Fibroblast of skin of left biceps (primary cell): ENCODE results near the gene SSC4D.
"Not testable (repeated sequence)": the region's sequence is repeated elsewhere in the genome, so short reads cannot be mapped to it uniquely, and the experiment has no call there.

Experiments
- DNase-seq, 2 experiments: peaks; one replicate each; pipeline ENCODE4 v3.0.0-alpha.2; 2013; ENCODE audit warnings: low read depth in 2 of 2

The SSC4D gene

DNA sequence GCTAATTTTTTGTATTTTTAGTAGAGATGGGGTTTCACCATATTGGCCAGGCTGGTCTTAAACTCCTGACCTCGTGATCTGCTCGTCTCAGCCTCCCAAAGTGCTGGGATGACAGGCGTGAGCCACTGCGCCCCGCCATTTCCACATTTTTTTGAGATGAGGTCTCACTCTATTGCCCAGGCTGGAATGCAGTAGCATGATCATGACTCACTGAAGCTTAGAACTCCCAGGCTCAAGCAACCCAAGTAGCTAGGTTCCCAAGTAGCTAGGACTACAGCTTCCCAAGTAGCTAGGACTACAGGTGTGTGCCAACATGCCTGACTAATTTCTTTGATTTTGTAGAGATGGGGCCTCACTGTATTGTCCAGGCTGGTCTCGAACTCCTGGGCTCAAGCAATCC is 11.6 kb upstream of the SSC4D start:
- peak; percentile 81 to 82 for DNase-seq

GRCh38 chr7:76417654-76418310 is 8.3 kb upstream of the SSC4D start:
- not testable (repeated sequence) for DNase-seq

GRCh38 chr7:76412249-76412648 is 2.8 kb upstream of the SSC4D start:
- no peak for DNase-seq

- no peak for DNase-seq
Measured at GRCh38 chr7:76411626-76412025, 2.1 kb upstream of the SSC4D start.

DNA sequence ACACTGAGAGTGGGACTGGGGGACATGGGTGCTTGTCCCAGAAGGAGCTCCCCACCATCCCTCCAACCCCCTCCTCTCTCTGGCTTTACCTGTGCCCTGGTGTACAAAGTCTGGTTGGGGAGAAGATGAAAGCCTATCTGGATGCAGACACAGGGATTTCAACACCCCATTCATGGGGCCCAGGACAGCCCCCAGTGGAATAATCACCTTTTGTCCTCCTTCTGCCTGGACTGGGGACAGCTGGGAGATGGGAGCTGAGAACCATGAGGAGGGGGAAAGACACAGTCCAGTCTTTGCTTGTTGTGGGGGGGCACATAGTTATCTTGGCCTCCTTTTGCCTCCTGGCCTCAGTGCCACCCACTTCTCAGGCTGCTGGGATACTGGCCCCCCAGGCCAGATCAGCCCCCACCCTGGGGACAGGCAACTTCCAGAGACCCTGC is 1.4 kb downstream of the SSC4D start:
- no peak for DNase-seq

GRCh38 chr7:76407718-76408117 is 1.8 kb downstream of the SSC4D start:
- no peak for DNase-seq

DNA sequence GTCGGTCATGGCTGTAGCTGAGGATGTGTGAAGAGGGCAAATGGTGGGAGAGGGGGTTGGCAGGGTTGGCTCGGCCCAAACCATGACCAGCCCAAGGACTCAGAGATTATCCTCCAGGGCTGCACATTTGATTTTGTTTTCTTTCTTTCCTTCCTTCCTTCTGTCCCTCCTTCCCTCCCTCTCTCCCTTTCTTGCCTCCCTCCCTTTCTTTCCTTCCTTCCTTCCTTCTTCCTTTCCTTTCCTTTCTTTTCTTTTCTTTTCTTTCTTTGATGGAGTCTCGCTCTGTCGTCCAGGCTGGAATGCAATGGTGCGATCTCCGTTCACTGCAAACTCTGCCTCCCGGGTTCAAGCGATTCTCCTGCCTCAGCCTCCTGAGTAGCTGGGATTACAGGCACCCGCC is 3.8 kb downstream of the SSC4D start:
- no peak for DNase-seq

DNA sequence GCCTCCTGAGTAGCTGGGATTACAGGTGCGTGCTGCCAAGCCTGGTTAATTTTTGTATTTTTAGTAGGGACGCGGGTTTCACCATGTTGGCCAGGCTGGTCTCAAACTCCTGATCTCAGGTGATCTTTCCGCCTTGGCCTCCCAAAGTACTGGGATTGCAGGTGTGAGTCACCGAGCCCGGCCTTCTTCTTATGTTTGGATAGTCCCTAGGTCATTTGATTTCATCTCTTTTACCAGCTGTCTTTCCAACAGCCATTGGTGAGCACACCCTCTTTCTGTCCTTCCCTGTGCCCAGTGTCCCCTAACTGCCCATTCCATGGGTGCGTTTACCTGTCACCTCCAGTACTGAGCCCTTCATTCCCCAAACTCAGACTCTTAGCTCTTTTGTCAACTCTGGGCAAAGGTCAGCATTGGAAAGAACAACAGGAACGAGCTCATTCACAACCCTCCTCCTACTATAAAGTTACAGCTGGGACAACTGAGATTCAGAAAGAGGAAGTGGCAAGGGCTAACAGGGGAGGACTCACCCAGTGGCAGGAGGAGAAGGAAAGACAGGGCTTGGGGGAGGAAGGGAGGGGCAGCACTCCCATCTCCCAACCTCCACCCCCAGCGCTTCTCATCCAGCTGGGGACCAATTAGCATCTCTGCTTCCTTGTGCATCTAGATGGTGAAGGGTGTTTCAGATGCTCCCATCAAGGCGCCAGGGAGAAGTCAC is 5.6 kb downstream of the SSC4D start:
- no peak for DNase-seq

- DNase-seq: not testable (repeated sequence)
Measured at GRCh38 chr7:76403097-76403496, 6.4 kb downstream of the SSC4D start.

DNA sequence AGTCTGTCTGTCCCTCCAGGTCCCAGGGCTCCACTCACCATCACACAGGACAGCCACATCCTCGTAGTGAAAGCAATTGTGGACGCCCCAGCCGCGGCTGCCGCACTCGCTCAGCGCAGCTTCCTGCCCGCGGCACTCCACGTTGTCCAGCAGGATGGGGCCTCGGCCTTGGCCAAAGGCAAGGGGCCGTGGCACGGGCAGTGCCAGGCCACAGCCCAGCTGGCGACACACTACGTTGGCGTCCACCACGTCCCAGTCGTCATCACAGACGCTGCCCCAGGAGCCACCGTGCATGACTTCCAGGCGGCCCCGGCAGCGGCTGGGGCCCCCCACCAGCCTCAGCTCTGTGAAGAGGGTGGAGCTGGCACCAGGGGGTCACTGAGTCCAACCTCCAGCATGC is 9.2 kb downstream of the SSC4D start:
- no peak for DNase-seq

DNA sequence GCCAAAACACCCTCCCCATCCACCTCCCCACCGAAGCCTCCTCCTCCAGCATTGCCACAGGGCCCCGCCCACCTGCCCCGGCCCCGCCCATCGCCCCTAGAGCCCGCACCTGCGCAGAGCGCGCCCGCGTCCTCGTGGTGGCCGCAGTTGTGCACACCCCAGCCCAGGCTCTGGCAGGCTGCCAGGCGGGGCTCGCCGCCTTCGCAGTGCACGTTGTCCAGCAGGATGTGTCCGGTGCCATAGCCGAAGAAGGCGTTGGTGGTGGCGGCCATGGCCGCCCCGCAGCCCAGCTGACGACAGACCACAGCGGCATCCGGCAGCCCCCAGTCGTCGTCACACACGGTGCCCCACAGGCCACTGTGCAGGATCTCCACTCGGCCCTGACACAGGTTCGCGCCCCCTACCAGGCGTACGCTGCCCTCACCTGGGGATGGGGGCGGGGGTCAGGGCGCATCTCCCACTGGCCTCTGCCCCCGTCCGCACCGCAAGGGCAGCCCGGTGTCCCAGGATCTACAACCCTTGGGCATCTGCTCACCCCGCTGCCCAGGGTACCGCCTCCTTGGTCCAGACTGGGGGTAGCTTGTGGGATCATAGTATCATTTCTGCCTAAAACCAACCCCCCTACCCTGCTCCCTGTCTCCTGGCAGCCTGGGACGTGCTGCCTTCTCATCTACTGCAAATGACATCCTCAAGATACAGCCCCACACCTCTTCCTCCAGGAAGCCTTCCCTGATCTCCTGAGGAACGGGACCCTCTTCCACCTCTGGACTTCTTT is 11.9 kb downstream of the SSC4D start:
- no peak for DNase-seq

GRCh38 chr7:76396864-76397263 is 12.6 kb downstream of the SSC4D start:
- no peak for DNase-seq

GRCh38 chr7:76395965-76396726 is 13.4 kb downstream of the SSC4D start:
- DNase-seq: no peak

GRCh38 chr7:76395605-76395964 is 13.9 kb downstream of the SSC4D start:
- not testable (repeated sequence) for DNase-seq

DNA sequence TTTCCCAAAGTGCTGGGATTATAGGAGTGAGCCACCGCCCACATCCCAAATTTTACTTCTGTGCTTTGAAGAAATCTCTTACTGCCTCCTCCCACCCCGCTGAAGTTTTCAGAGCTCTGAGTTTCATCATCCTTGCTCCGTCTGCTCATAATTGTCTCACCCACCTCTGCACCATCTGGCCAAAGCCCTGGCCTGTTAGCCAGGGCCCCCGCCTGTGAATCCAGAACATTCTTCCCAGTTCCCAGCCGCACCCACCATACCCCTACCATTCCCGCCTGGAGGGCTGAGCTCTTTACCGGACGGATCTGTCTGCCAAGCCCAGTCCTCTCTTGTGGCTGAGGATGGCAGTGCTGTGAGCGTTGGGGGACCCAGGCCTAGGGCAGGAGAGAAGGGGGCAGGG is 14.5 kb downstream of the SSC4D start:
- no peak for DNase-seq

DNA sequence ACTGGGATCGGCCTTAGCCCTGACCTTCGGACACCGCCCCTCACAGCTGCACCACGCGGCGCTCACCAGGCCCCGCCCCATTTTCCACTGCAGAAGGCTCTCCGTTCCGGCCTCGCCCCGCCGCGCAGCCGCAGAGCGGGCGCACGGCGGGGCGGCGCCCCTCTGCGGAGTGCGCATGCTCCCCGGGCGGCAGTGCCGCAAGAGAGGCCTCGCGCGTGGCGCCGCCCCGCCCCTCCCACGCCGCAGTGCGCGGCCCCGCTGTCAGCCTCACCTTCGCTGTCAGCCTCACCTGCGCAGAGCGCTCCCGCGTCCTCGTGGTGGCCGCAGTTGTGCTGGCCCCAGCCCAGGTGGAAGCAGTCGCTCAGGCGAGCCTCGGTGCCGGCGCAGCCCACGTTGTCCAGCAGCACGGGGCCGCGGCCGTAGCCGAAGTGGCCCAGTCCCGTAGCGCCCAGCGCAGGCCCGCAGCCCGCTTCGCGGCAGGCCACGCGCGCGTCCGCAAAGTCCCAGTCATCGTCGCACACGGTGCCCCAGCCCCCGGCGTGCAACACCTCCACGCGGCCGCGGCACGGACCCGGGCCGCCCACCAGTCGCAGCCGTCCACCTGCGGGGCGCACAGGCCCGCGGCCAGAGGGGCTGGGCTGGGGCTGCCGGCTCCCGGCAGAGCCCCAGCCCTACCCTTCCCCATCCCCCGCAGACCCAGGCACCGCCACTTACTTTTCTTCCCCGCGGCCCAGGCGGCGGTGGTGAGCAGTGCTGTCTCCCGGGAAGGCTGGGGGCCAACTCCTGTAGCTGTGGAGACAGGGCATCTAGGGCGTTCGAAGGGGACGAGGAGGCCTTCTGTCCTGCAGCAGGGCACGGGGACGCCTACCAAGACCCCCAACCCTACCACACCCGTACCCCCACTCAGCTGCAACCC is 16.1 kb downstream of the SSC4D start:
- peak; percentile 47 to 60 for DNase-seq

DNA sequence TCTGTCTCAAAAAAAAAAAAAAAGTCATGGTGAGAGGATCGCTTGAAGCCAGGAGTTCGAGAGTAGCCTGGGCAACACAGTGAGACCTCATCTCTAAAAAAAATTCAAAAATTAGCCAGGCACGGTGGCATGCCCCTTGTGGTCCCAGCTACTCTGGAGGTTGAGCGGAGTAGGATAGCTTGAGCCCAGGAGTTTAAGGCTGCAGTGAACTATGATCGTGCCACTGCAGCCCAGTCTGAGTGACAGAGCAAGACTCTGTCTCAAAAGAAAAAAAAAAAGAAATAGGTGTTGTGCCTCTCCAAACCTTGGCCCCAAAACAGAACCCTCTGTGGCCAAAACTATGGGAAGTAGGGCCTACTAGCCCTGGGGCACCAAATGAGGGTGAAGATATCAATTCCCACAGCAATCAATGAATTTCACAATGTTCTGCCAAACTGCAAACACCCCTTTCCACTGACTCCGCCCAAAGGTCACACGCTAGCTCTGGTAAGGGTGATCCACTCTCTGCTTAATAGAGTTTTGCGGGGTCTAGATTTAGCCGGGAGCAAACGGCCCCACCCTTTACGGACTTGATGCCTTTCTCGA is 16.9 kb downstream of the SSC4D start:
- DNase-seq: no peak

GRCh38 chr7:76390092-76390491 is 19.4 kb downstream of the SSC4D start:
- no peak for DNase-seq

DNA sequence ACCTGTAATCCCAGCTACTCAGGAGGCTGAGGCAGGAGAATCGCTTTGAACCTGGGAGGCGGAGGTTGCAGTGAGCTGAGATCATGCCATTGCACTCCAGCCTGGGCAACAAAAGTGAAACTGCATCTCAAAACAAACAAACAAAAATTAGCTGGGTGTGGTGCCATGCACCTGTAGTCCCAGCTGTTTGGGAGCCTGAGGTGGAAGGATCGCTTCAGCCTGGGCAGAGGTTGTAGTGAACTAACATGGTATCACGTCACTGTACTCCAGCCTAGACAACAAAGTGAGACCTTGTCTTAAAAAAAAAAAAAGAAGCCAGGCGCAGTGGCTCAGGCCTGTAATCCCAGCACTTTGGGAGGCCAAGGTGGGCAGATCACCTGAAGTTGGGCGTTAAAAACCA is 21.7 kb downstream of the SSC4D start:
- DNase-seq: not testable (repeated sequence)

- DNase-seq: no peak
Measured at GRCh38 chr7:76386691-76387260, 22.7 kb downstream of the SSC4D start.
